ENCODE results near the gene KLHL4. TPM values are rescaled to one million over a fixed set of nuclear protein-coding genes. Genes with fewer than 3 reads are reported as not detected.

The KLHL4 gene
- total and polyA plus RNA-seq, 9 of the 15 experiments (the other 6 are each of a cell fraction or from before 2014, with no cell fraction given) = 0.04 to 0.16 (median 0.06) TPM; not detected in 1

DNA sequence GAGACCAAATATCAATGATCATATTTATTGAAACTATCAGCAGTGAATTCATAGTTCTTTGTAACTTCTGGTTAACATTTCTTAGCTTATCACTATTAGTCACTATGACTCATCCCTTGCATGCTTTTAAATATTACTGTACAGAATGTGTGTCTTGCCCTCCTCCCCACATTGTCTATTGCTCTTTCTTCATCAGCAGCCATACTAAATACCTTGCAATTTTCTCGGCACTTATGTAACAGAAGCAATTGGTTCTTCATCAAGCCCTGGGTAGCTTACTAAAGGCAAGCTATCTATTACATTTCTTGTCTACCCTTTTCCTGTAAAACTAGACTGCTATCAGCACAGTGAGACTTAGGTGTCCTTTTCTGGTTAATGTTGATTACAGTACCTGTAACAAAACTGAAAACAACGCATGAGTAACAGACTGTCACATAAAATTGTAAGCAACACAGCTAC, 8.2 kb downstream of the KLHL4 start (continued):
- TF ChIP-seq, protein P1, sequence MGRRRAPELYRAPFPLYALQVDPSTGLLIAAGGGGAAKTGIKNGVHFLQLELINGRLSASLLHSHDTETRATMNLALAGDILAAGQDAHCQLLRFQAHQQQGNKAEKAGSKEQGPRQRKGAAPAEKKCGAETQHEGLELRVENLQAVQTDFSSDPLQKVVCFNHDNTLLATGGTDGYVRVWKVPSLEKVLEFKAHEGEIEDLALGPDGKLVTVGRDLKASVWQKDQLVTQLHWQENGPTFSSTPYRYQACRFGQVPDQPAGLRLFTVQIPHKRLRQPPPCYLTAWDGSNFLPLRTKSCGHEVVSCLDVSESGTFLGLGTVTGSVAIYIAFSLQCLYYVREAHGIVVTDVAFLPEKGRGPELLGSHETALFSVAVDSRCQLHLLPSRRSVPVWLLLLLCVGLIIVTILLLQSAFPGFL (CRISPR knock-in tag; IDR thresholded peaks at IDR 0.05) = no peak
- TF ChIP-seq JUND (IDR thresholded peaks at IDR 0.05; ENCODE audit: borderline replicate concordance, low read depth, low read length) = peak; percentile 82
- TF ChIP-seq JUND (tag; IDR thresholded peaks at IDR 0.05; ENCODE audit: borderline replicate concordance, low read depth, low read length) = peak; percentile 82; the same call in 2 of the 3 replicates
- 0 out of 2 replicates have a peak, but pooled peaks have one; percentile 12 for TF ChIP-seq CEBPB (tag; IDR thresholded peaks at IDR 0.05)
- TF ChIP-seq, protein P2, sequence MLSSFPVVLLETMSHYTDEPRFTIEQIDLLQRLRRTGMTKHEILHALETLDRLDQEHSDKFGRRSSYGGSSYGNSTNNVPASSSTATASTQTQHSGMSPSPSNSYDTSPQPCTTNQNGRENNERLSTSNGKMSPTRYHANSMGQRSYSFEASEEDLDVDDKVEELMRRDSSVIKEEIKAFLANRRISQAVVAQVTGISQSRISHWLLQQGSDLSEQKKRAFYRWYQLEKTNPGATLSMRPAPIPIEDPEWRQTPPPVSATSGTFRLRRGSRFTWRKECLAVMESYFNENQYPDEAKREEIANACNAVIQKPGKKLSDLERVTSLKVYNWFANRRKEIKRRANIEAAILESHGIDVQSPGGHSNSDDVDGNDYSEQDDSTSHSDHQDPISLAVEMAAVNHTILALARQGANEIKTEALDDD (IDR thresholded peaks at IDR 0.05) = peak; percentile 15; the same call in 1 of the 2 replicates
- TF ChIP-seq, protein P3, sequence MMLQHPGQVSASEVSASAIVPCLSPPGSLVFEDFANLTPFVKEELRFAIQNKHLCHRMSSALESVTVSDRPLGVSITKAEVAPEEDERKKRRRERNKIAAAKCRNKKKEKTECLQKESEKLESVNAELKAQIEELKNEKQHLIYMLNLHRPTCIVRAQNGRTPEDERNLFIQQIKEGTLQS (IDR thresholded peaks at IDR 0.05) = peak; percentile 85
- TF ChIP-seq, protein P3 (CRISPR knock-in tag; conservative IDR thresholded peaks at IDR 0.05) = no peak
- TF ChIP-seq ARID1B (IDR thresholded peaks at IDR 0.05) = peak; percentile 37; the same call in 1 of the 2 replicates

Data from K562 (cell line).